CD14-positive monocyte (primary cell): ENCODE results near the gene MEG3. TPM values are rescaled to one million over a fixed set of nuclear protein-coding genes. Genes with fewer than 3 reads are reported as not detected.

ENCODE experiments used
- DNase-seq, 3 donors: peaks; one replicate each; pipeline ENCODE4 v3.0.0-alpha.2; 2011 to 2022
- H2AFZ ChIP-seq: 2 replicates; pipeline ENCODE4 v1.6.0; 2012; ENCODE audit warnings: mild to moderate bottlenecking, low read depth, low read length, inconsistent platforms; ENCODE audit not compliant: insufficient read depth, poor library complexity, severe bottlenecking
- H3K27ac ChIP-seq, 2 donors: 1 replicate in 1 of 2; 2 replicates in 1 of 2; pipeline ENCODE4 v1.5.1; 2012 to 2013; ENCODE audit warnings: low read length in 2 of 2, control low read depth in 1 of 2, inconsistent platforms in 1 of 2, low read depth in 1 of 2, mild to moderate bottlenecking in 1 of 2
- H3K27me3 ChIP-seq, 2 donors: one replicate each; pipeline versions ENCODE4 v1.6.0 to v1.6.1; 2011 to 2013; ENCODE audit warnings: low read length in 2 of 2; ENCODE audit not compliant: control insufficient read depth in 2 of 2, insufficient read depth in 2 of 2
- H3K36me3 ChIP-seq, 2 donors: replicated peaks in 1 of 2; 1 replicate in 1 of 2; 2 replicates in 1 of 2; pipeline versions ENCODE4 v1.5.1 to v1.6.1; 2012 to 2013; ENCODE audit warnings: low read length in 2 of 2, control low read depth in 1 of 2, inconsistent platforms in 1 of 2, mild to moderate bottlenecking in 1 of 2; ENCODE audit not compliant: insufficient read depth in 2 of 2, control insufficient read depth in 1 of 2
- H3K4me1 ChIP-seq, 2 donors: 1 replicate in 1 of 2; 2 replicates in 1 of 2; pipeline versions ENCODE4 v1.5.1 to v1.6.1; 2012 to 2013; ENCODE audit warnings: low read length in 2 of 2, control low read depth in 1 of 2, inconsistent platforms in 1 of 2, mild to moderate bottlenecking in 1 of 2, moderate library complexity in 1 of 2; ENCODE audit not compliant: insufficient read depth in 2 of 2, control insufficient read depth in 1 of 2
- H3K4me2 ChIP-seq: replicated peaks from 2 replicates; pipeline ENCODE3; 2012; ENCODE audit warnings: low read length, moderate library complexity, mild to moderate bottlenecking; ENCODE audit not compliant: poor library complexity, severe bottlenecking; ENCODE audit errors: extremely low read depth
- H3K4me3 ChIP-seq, 3 experiments: fragments of 200-600 bp in 1 of 3; sonication (generic) in 1 of 3; replicated peaks in 1 of 3; 1 replicate in 2 of 3; 2 replicates in 1 of 3; pipeline ENCODE4 v1.5.1; 2011 to 2013; ENCODE audit warnings: low read length in 3 of 3, mild to moderate bottlenecking in 3 of 3, control low read depth in 2 of 3, low read depth in 2 of 3, inconsistent platforms in 1 of 3, moderate library complexity in 1 of 3
- H3K79me2 ChIP-seq: 2 replicates; pipeline ENCODE4 v1.6.0; 2012; ENCODE audit warnings: mild to moderate bottlenecking, control low read depth, inconsistent platforms, low read length, moderate library complexity; ENCODE audit not compliant: insufficient read depth
- H3K9ac ChIP-seq: 2 replicates; pipeline ENCODE4 v1.6.0; 2017; ENCODE audit warnings: low read length, mild to moderate bottlenecking; ENCODE audit not compliant: insufficient read depth, poor library complexity, severe bottlenecking
- H3K9me3 ChIP-seq, 2 donors: replicated peaks in 1 of 2; 1 replicate in 1 of 2; 2 replicates in 1 of 2; pipeline versions ENCODE4 v1.5.1 to v1.6.1; 2012 to 2013; ENCODE audit warnings: low read length in 2 of 2, control low read depth in 1 of 2; ENCODE audit not compliant: control insufficient read depth in 1 of 2, insufficient read depth in 1 of 2
- H4K20me1 ChIP-seq: 2 replicates; pipeline ENCODE4 v1.6.0; 2012; ENCODE audit warnings: mild to moderate bottlenecking, low read length, control low read depth, moderate library complexity; ENCODE audit not compliant: insufficient read depth
- H3K27ac Mint-ChIP-seq, 7 donors: one replicate each; pipeline ENCODE4 v1.8.0; 2020; ENCODE audit warnings: mild to moderate bottlenecking in 7 of 7, mixed read lengths in 7 of 7, moderate library complexity in 6 of 7, inconsistent platforms in 2 of 7
- H3K27me3 Mint-ChIP-seq, 3 donors: one replicate each; pipeline ENCODE4 v1.8.0; 2021 to 2022; ENCODE audit warnings: low read depth in 3 of 3, mild to moderate bottlenecking in 3 of 3, mixed read lengths in 3 of 3, moderate library complexity in 3 of 3, inconsistent platforms in 1 of 3
- H3K36me3 Mint-ChIP-seq, 2 donors: one replicate each; pipeline ENCODE4 v1.8.0; 2020; ENCODE audit warnings: mixed read lengths in 2 of 2, inconsistent platforms in 1 of 2, mild to moderate bottlenecking in 1 of 2
- H3K4me1 Mint-ChIP-seq: one replicate; pipeline ENCODE4 v1.8.0; 2020; ENCODE audit warnings: mild to moderate bottlenecking, mixed read lengths
- H3K4me3 Mint-ChIP-seq, 2 donors: one replicate each; pipeline ENCODE4 v1.8.0; 2020; ENCODE audit warnings: mild to moderate bottlenecking in 2 of 2, mixed read lengths in 2 of 2, moderate library complexity in 1 of 2
- H3K9me3 Mint-ChIP-seq, 7 donors: one replicate each; pipeline ENCODE4 v1.8.0; 2020 to 2022; ENCODE audit warnings: mixed read lengths in 7 of 7, mild to moderate bottlenecking in 6 of 7, moderate library complexity in 6 of 7, inconsistent platforms in 2 of 7
- CTCF ChIP-seq: fragments of 200-600 bp; IDR thresholded peaks from one replicate; pipeline ENCODE4 v1.8.0; 2022; ENCODE audit warnings: antibody characterized with exemption, mild to moderate bottlenecking
- WGBS: methylation state at CpG from one replicate; pipeline ENCODE4 v1.1.5; 2013; ENCODE audit warnings: missing lambda C conversion rate; ENCODE audit not compliant: insufficient coverage; 5-methylcytosine and 5-hydroxymethylcytosine counted together
- intact Hi-C, 2 donors: fragments of 100-400 bp; cut with micrococcal nuclease; formaldehyde crosslinking; loops; one replicate each; pipeline versions ENCODE4 v1.15.0 to v1.15.1; 2023
- polyA plus RNA-seq, 3 donors: library from polyadenylated mRNA; depleted of rRNA in 1 of 3; unstranded in 2 of 3; stranded (reverse) in 1 of 3; fragments of 300-500 nt in 2 of 3; fragments of >200 nt in 1 of 3; fragmentation: Illumina TruSeq in 2 of 3; gene quantifications; 1 replicate in 2 of 3; 2 replicates in 1 of 3; pipeline ENCODE4 v1.2.3, GENCODE V29; 2012 to 2021

Gene MEG3
- polyA plus RNA-seq, 3 donors, result 1.7 TPM; not detected in 2

GRCh38 chr14:100840286-100841065, 14.6 kb downstream of the MEG3 start:
- Mint-ChIP-seq H3K27me3 (peaks cover 0 to 3% (median 3%) of the 10 kb centered on the region in 3 donors), H3K9me3 (peaks cover 0 to 1% (median 0%) of the 10 kb centered on the region in 7 donors), H3K4me3 (no peak overlapping the region), H3K27ac (no peak overlapping the region), H3K4me1 (no peaks in the 10 kb centered on the region), H3K36me3 (no peaks in the 10 kb centered on the region)
- no peak for TF ChIP-seq CTCF
- no peaks in the 10 kb centered on the region for H3K79me2 ChIP-seq
- intact Hi-C loops, result no loop called here
- no peaks in the 10 kb centered on the region for H3K9me3 ChIP-seq
- H3K36me3 ChIP-seq, result no peaks in the 10 kb centered on the region
- DNase-seq, result no peak
- no peak overlapping the region for H3K9ac ChIP-seq
- H3K4me3 ChIP-seq, result no peak overlapping the region
- H2AFZ ChIP-seq, result no peak overlapping the region
- H3K27ac ChIP-seq, result no peak overlapping the region
- H3K4me2 ChIP-seq, result no peak overlapping the region
- H3K4me1 ChIP-seq, result no peaks in the 10 kb centered on the region
- H3K27me3 ChIP-seq, result no peaks in the 10 kb centered on the region
- no peaks in the 10 kb centered on the region for H4K20me1 ChIP-seq
- 95% methylated on average over 21 of the region's 21 CpGs for WGBS

- Histone ChIP-seq H3K4me1 (no peaks in the 10 kb centered on the region), H2AFZ (no peak overlapping the region), H3K4me3 (no peak overlapping the region), H3K79me2 (no peaks in the 10 kb centered on the region), H3K4me2 (no peak overlapping the region), H3K27ac (no peak overlapping the region), H3K36me3 (no peaks in the 10 kb centered on the region), H4K20me1 (no peaks in the 10 kb centered on the region), H3K27me3 (no peaks in the 10 kb centered on the region), H3K9me3 (no peaks in the 10 kb centered on the region), H3K9ac (no peak overlapping the region)
- no peaks in the 10 kb centered on the region for H3K4me1 Mint-ChIP-seq
- no peak for TF ChIP-seq CTCF
- intact Hi-C loops, result no loop called here
- no peak for DNase-seq
- no peak overlapping the region for H3K27ac Mint-ChIP-seq
- H3K36me3 Mint-ChIP-seq, result no peaks in the 10 kb centered on the region
- 95% methylated on average over 21 of the region's 21 CpGs for WGBS
- peaks cover 0 to 3% (median 1%) of the 10 kb centered on the region in 3 donors for H3K27me3 Mint-ChIP-seq
- peaks cover 0 to 1% (median 0%) of the 10 kb centered on the region in 7 donors for H3K9me3 Mint-ChIP-seq
- no peak overlapping the region for H3K4me3 Mint-ChIP-seq
Observed at GRCh38 chr14:100841066-100841760, 15.3 kb downstream of the MEG3 start.
